GM06990 (cell line): ENCODE measurements around the gene TSPAN11.

ENCODE experiments used
- DNase-seq: peaks from one replicate; pipeline ENCODE4 v3.0.0-alpha.2; 2011; ENCODE audit not compliant: insufficient read length; ENCODE audit errors: extremely low read depth
- H3K27me3 ChIP-seq: replicated peaks from 2 replicates; pipeline ENCODE4 v1.6.0; 2011; ENCODE audit warnings: low read length; ENCODE audit not compliant: control insufficient read depth, insufficient read depth
- H3K36me3 ChIP-seq: 2 replicates; pipeline ENCODE4 v1.5.1; 2011; ENCODE audit warnings: low read length; ENCODE audit not compliant: control insufficient read depth, insufficient read depth
- H3K4me3 ChIP-seq: replicated peaks from 2 replicates; pipeline ENCODE4 v1.5.1; 2011; ENCODE audit warnings: low read depth, mild to moderate bottlenecking, control low read depth, low read length
- TF ChIP-seq, protein P1 (sequence below): IDR thresholded peaks from 2 replicates; pipeline ENCODE4 v1.5.1; 2011; ENCODE audit warnings: low read length, control low read depth, mild to moderate bottlenecking, inconsistent platforms; ENCODE audit not compliant: insufficient read depth, poor library complexity, severe bottlenecking

TSPAN11 gene

DNA sequence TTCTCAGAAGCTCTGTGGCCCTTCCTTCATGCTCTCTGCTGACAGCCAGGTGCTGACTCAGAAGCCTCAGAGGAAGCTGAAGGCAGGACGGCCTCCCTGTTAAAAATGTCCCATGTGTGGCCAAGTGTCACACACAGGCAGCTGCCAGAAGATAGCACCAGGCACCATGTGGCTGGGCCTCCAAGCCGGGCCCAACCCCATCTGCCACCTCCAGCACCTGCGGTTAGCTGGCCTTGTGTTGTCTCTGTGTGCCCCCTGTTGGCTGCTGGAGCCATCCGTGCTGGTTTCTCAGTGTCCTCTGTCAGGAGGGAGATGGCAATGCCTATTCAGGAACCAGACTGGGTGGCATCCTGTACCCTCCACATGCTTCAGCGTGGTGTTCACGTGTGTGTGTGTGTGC is 63.2 kb downstream of the TSPAN11 start:
- H3K4me3 ChIP-seq: no peak overlapping the region
- no peaks in the 10 kb centered on the region for H3K36me3 ChIP-seq
- no peaks in the 10 kb centered on the region; the same call in 1 of the 2 replicates for H3K27me3 ChIP-seq
- DNase-seq: peak; percentile 24
- TF ChIP-seq, protein P1, sequence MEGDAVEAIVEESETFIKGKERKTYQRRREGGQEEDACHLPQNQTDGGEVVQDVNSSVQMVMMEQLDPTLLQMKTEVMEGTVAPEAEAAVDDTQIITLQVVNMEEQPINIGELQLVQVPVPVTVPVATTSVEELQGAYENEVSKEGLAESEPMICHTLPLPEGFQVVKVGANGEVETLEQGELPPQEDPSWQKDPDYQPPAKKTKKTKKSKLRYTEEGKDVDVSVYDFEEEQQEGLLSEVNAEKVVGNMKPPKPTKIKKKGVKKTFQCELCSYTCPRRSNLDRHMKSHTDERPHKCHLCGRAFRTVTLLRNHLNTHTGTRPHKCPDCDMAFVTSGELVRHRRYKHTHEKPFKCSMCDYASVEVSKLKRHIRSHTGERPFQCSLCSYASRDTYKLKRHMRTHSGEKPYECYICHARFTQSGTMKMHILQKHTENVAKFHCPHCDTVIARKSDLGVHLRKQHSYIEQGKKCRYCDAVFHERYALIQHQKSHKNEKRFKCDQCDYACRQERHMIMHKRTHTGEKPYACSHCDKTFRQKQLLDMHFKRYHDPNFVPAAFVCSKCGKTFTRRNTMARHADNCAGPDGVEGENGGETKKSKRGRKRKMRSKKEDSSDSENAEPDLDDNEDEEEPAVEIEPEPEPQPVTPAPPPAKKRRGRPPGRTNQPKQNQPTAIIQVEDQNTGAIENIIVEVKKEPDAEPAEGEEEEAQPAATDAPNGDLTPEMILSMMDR: peak; percentile 40

DNA sequence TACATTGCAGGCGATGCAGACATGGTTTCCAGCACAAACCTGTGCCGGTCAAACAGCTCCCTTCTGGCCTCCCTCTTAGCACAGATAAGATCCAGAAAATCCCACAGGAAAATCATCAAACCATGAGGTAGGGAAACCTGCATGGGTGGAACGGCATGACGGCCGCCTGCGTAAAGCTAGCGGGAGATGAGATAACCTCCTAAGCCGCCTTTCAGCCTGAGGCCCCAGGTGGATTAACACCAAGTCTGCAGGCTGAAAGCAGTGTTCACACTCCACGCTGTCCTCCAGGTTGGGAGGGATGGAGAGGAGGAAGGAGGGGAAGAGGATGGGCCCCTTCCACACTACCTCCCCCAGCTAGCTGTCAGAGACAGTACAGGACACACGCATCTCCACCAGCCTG is 63.8 kb downstream of the TSPAN11 start:
- no peaks in the 10 kb centered on the region for H3K36me3 ChIP-seq
- TF ChIP-seq, protein P1: no peak
- no peak overlapping the region for H3K4me3 ChIP-seq
- DNase-seq: no peak
- H3K27me3 ChIP-seq: no peaks in the 10 kb centered on the region; the same call in 1 of the 2 replicates

DNA sequence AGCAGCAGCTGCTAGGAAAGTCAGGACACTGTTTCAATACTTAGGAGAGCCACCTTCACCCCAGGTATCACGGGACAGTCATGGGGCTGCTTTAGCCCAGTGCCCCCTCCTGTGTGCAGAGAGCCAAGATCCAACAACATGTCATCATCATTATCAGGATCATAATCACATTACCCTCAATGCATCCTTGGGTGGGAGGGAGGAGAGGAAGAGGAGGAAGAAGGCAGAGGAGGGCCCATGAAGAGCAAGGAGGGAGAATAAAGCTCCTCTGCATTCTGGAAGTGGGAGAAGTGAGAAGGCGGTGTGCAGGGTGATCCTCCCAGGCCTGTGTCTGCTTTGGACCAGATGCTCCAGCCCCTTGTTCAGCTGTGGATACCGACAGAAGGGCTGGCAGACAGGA is 64.2 kb downstream of the TSPAN11 start:
- TF ChIP-seq, protein P1: no peak
- Histone ChIP-seq H3K27me3 (no peaks in the 10 kb centered on the region; the same call in 1 of the 2 replicates), H3K36me3 (no peaks in the 10 kb centered on the region), H3K4me3 (no peak overlapping the region)
- no peak for DNase-seq

DNA sequence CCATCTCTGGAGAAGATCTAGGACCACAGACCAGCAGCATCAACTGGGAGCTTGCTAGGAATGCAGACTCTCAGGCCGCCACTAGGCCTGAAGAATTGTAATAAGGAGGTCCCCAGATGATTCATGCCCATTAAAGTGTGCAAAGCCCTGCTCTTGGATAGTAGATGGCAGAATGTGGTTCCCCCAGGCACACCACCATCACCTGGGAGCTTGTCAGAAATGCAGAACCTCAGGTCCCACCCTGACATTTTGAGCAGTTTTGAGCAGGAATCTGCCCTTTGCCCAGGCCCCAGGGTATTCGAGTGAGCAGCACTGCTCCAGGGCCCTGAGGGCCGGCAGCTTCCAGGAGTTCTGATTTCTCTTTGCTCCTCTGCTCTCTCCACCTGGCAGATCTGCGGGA is 64.9 kb downstream of the TSPAN11 start:
- no peak overlapping the region for H3K4me3 ChIP-seq
- H3K27me3 ChIP-seq: no peaks in the 10 kb centered on the region; the same call in 1 of the 2 replicates
- TF ChIP-seq, protein P1: no peak
- H3K36me3 ChIP-seq: no peaks in the 10 kb centered on the region
- DNase-seq: no peak

DNA sequence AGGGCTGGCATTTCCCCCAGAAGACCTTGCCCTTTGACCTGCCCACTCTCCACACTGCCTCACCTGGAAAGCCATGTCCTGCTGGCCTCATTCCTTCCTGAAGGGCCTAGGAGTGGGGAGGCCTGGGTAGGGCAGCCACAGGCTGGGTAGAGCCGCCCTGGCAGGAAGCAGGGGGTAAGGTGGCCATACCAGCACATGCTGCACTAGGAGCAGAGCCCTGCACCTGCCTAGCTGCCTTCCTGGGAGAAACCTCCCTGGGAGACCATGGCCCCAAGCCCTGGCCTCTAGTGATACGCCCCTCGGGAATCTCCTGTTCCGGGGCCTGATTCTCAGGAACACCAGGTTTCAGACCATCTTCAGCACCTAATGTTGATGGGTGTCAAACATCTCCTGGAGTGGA is 65.8 kb downstream of the TSPAN11 start:
- no peak for DNase-seq
- no peaks in the 10 kb centered on the region; the same call in 1 of the 2 replicates for H3K27me3 ChIP-seq
- TF ChIP-seq, protein P1: no peak
- H3K4me3 ChIP-seq: no peak overlapping the region
- H3K36me3 ChIP-seq: no peaks in the 10 kb centered on the region

DNA sequence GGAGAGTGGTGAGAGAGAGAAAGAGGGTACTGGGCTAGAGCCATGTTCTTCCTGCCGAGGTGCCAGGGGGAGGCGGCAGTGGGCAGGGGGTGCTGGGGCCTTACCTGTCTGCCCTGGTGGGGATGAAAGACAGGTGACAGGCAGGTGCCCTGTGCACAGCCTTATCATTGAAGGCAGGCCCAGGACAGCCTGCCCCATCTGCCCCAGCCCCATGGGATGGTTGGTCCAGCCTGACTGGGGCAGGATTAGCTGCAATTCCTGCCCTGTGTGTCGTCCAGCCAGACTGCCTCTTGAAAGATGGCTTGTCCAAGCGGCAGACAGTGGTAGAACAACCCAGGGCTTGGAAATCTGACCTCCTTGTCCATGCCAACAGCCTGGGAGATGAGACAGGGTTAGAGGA is 67.2 kb downstream of the TSPAN11 start:
- DNase-seq: no peak
- H3K36me3 ChIP-seq: no peaks in the 10 kb centered on the region
- no peak overlapping the region for H3K4me3 ChIP-seq
- TF ChIP-seq, protein P1: no peak
- H3K27me3 ChIP-seq: no peaks in the 10 kb centered on the region; the same call in 1 of the 2 replicates
